Measurements from ENCODE around the gene ARMC2. TPM values are rescaled to one million over a fixed set of nuclear protein-coding genes. Genes with fewer than 3 reads are reported as not detected.

The ARMC2 gene
- total and polyA plus RNA-seq, 8 donors, result 7.8 to 30.0 (median 24.9) TPM

DNA sequence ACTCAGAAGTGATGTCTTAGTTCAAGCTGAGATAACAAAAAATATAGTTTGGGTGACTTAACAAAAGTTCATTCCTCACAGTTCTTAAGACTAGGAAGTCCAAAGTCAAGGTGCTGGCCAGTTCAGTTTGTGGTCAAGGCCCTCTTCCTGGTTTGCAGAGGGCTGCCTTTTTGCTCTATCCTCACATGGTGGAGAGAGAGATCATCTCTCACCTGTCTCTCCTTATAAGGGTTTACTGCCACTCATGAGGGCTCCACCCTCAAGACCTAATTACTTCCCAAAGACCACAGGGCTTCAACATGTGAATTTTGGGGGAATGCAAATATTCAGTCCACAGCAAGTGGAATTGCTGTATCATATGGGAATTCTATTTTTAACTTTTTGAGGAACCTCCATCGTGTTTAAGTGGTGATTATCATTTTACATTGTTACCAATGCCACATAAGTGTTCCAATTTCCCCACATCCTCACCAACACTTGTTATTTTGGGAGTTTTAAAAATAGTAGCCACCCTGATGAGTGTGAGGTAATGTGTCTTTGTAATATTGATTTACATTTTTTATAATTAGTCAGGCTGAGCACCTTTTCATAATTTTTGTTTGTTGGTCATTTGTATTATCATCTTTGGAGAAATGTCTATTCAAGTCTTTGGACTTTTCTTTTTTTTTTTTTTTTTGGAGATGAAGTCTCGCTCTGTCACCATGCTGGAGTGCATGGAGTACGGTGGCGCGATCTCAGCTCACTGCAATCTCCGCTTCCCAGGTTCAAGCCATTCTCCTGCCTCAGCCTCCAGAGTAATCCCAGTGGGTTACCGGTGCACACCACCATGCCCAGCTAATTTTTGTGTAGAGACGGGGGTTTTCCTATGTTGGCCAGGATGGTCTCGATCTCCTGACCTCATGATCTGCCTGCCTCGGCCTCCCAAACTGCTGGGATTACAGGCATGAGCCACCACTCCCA lies 134.2 kb downstream of the ARMC2 start:
- H3K4me1 ChIP-seq, result peaks cover 5 to 10% of the 10 kb centered on the region in 2 donors
- H3K9me3 ChIP-seq, result peaks cover 0 to 7% of the 10 kb centered on the region in 2 donors
- intact Hi-C loops (cut with DNase I), result no loop called here
- no peak overlapping the region for H3K27ac ChIP-seq
- TF ChIP-seq, protein P1, sequence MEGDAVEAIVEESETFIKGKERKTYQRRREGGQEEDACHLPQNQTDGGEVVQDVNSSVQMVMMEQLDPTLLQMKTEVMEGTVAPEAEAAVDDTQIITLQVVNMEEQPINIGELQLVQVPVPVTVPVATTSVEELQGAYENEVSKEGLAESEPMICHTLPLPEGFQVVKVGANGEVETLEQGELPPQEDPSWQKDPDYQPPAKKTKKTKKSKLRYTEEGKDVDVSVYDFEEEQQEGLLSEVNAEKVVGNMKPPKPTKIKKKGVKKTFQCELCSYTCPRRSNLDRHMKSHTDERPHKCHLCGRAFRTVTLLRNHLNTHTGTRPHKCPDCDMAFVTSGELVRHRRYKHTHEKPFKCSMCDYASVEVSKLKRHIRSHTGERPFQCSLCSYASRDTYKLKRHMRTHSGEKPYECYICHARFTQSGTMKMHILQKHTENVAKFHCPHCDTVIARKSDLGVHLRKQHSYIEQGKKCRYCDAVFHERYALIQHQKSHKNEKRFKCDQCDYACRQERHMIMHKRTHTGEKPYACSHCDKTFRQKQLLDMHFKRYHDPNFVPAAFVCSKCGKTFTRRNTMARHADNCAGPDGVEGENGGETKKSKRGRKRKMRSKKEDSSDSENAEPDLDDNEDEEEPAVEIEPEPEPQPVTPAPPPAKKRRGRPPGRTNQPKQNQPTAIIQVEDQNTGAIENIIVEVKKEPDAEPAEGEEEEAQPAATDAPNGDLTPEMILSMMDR (IDR thresholded peaks at IDR 0.05), result no peak
- no peak overlapping the region for H3K4me3 ChIP-seq
- no peaks in the 10 kb centered on the region for H3K27me3 ChIP-seq
- ATAC-seq (no peak), DNase-seq (no peak)
- peaks cover 0 to 11% of the 10 kb centered on the region in 2 donors for H3K36me3 ChIP-seq

DNA sequence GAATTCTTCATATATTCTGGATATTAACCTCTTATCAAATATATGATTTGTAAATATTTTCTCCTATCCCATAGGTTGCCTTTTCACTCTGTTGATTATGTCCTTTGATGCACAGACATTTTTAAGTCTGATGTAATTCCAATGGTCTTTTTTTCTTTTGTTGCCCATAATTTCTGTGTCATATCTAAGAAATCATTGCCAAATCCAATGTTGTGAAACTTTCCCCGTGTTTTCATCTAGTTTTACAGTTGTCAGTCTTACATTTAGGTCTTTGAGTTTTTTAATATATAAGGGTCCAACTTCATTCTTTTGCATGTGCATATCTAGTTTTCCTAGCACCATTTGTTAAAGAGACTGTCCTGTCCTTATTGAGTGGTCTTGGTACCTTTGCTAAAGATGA lies 134.9 kb downstream of the ARMC2 start:
- TF ChIP-seq, protein P1 (IDR thresholded peaks at IDR 0.05), result no peak
- Histone ChIP-seq H3K36me3 (peaks cover 0 to 18% of the 10 kb centered on the region in 2 donors), H3K9me3 (peaks cover 0 to 7% of the 10 kb centered on the region in 2 donors), H3K27me3 (no peaks in the 10 kb centered on the region), H3K27ac (no peak overlapping the region), H3K4me3 (no peak overlapping the region), H3K4me1 (peaks cover 5 to 10% of the 10 kb centered on the region in 2 donors)
- no peak for ATAC-seq
- DNase-seq, result no peak
- intact Hi-C loops (cut with DNase I), result no loop called here

DNA sequence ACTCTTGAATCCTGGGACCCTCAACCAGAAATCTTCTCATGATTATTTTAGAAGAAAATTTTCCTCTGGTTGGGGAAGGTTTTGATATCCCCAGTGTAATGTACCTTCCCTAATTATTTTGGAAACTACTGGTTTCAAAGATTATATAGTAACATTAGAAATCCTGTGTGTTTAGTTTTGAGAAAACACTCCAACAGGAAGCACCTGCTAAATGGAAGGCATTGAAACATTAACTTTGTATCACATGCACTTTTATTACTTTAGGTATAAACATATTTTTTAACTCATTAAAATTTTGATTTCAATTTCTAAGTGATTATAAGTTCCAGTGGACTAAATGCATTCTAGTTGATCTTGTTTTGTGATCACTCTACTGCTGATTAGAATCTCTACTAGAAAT lies 137.1 kb downstream of the ARMC2 start:
- intact Hi-C loops (cut with DNase I), result no loop called here
- Histone ChIP-seq H3K27ac (no peak overlapping the region), H3K4me3 (no peak overlapping the region), H3K36me3 (peaks cover 0 to 39% of the 10 kb centered on the region in 2 donors), H3K4me1 (peaks cover 5 to 10% of the 10 kb centered on the region in 2 donors), H3K9me3 (peaks cover 0 to 5% of the 10 kb centered on the region in 2 donors), H3K27me3 (no peaks in the 10 kb centered on the region)
- no peak for ATAC-seq
- no peak for DNase-seq
- TF ChIP-seq, protein P1 (IDR thresholded peaks at IDR 0.05), result no peak

DNA sequence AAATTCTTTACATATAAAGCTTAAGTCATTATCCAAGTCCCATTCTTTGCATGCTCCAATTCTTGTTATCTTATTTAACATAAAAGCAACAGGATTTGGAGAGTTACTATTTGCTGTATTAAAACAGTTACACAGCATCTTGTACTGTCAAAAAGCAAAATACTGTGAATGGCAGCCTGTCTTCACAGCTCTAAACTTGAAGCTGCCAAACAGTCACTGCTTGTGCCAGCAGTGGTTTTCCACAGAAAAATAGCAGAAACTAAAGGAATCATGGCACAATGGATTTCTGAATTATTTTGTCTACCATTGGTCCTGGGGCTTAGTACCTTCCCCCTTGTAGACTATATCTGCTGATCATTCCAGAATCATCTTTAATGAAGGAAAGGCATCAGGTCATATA lies 138.9 kb downstream of the ARMC2 start:
- no peak overlapping the region for H3K4me3 ChIP-seq
- TF ChIP-seq, protein P1 (IDR thresholded peaks at IDR 0.05), result no peak
- no peaks in the 10 kb centered on the region for H3K27me3 ChIP-seq
- no peaks in the 10 kb centered on the region for H3K9me3 ChIP-seq
- intact Hi-C loops (cut with DNase I), result no loop called here
- peaks cover 5 to 10% of the 10 kb centered on the region in 2 donors for H3K4me1 ChIP-seq
- H3K36me3 ChIP-seq, result peaks cover 0 to 54% of the 10 kb centered on the region in 2 donors
- H3K27ac ChIP-seq, result no peak overlapping the region
- DNase-seq, result no peak
- ATAC-seq, result no peak

DNA sequence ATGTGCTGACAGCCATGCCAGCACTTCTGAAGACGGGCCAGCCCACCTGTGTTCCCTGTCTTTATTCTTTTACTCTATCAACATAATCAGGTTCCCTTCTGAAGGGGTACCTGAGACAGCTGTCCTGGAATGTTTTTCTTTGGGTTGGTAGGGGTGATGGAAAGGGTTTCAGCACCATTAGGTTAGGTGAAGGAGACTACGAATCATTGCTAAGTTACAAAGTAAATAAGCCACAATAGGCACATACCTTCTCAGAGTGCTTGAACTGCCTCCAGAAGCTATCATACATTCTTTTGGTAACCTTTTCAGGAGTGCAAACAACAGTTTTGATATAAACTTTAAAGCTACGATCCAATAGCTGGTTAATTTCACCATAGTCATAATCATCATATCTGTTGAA lies 140.1 kb downstream of the ARMC2 start:
- peaks cover 5 to 9% of the 10 kb centered on the region in 2 donors for H3K4me1 ChIP-seq
- no peaks in the 10 kb centered on the region for H3K9me3 ChIP-seq
- intact Hi-C loops (cut with DNase I), result no loop called here
- H3K27ac ChIP-seq, result peak overlapping the region; percentile 13 to 41
- peak; percentile 93 for ATAC-seq
- peaks cover 0 to 65% of the 10 kb centered on the region in 2 donors for H3K36me3 ChIP-seq
- DNase-seq, result no peak
- H3K27me3 ChIP-seq, result no peaks in the 10 kb centered on the region
- no peak overlapping the region for H3K4me3 ChIP-seq
- TF ChIP-seq, protein P1 (IDR thresholded peaks at IDR 0.05), result no peak
